HepG2 (cell line): ENCODE measurements around the gene USP25.

Experiments used
- JUND ChIP-seq: sonication (generic); formaldehyde crosslinking; IDR thresholded peaks from 2 replicates; pipeline ENCODE4 v1.8.0; 2022; ENCODE audit warnings: mild to moderate bottlenecking, missing genetic modification reagents
- NRL ChIP-seq: sonication (generic); formaldehyde crosslinking; IDR thresholded peaks from 2 replicates; pipeline ENCODE4 v1.5.0; 2020; ENCODE audit warnings: missing genetic modification reagents, mild to moderate bottlenecking, moderate library complexity, borderline replicate concordance
- RAD21 ChIP-seq: fragments of 450-650 bp; formaldehyde crosslinking; IDR thresholded peaks from 2 replicates; pipeline ENCODE4 v1.5.0; 2020; ENCODE audit warnings: mild to moderate bottlenecking
- RAD51 ChIP-seq: fragments of 450-650 bp; IDR thresholded peaks from 2 replicates; pipeline ENCODE4 v1.6.1; 2016; ENCODE audit warnings: borderline replicate concordance
- SMYD3 ChIP-seq: sonication (generic); formaldehyde crosslinking; IDR thresholded peaks from 2 replicates; pipeline ENCODE4 v1.8.1; 2023; ENCODE audit warnings: mild to moderate bottlenecking, missing genetic modification reagents
- SP4 ChIP-seq: sonication (generic); formaldehyde crosslinking; IDR thresholded peaks from 2 replicates; pipeline ENCODE4 v1.8.1; 2023; ENCODE audit warnings: mild to moderate bottlenecking, missing genetic modification reagents
- TAF1 ChIP-seq: sonication (generic); formaldehyde crosslinking; IDR thresholded peaks from 2 replicates; pipeline ENCODE4 v1.4.0; 2020; ENCODE audit warnings: missing genetic modification reagents
- ZNF543 ChIP-seq: sonication (generic); formaldehyde crosslinking; IDR thresholded peaks from 2 replicates; pipeline ENCODE4 v1.4.0; 2020; ENCODE audit warnings: mild to moderate bottlenecking, missing genetic modification reagents
- ZNF605 ChIP-seq: sonication (generic); formaldehyde crosslinking; IDR thresholded peaks from 2 replicates; pipeline ENCODE4 v1.8.0; 2022; ENCODE audit warnings: mild to moderate bottlenecking, missing genetic modification reagents
- ZNF713 ChIP-seq: sonication (generic); formaldehyde crosslinking; IDR thresholded peaks from 2 replicates; pipeline ENCODE4 v1.4.0; 2020; ENCODE audit warnings: mild to moderate bottlenecking, missing genetic modification reagents
- TF ChIP-seq, protein P1 (sequence below), 2 experiments: fragments of 450-650 bp in 1 of 2; sonication (generic) in 1 of 2; formaldehyde crosslinking; IDR thresholded peaks; 2 replicates each; pipeline versions ENCODE4 v1.5.0 to v1.8.0; 2020 to 2022; ENCODE audit warnings: mild to moderate bottlenecking in 1 of 2, missing genetic modification reagents in 1 of 2
- TF ChIP-seq, protein P2 (sequence below): IDR thresholded peaks from 2 replicates; pipeline ENCODE4 v1.6.1; 2016

DNA sequence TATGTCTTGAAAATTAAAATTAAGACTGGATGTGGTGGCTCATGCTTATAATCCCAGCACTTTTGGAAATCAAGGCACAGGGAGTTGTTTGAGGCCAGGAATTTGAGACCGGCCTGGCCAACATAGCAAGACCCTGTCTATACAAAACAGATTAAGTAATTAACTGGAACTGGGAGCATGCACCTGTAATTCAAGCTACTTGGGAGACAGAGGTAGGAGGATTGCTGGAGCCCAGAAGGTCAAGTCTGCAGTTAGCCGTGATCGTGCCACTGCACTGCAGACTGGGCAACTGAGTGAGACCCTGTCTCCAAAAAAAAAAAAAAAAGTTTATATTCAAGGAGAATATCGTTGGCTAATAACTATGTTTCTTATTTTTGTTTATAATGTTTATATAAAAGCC is 139.2 kb downstream of the USP25 start:
- TF ChIP-seq JUND (no peak), ZNF605 (no peak), TAF1 (CRISPR knock-in tag) (no peak), RAD51 (no peak), ZNF543 (no peak), RAD21 (no peak), ZNF713 (CRISPR knock-in tag) (no peak), NRL (CRISPR knock-in tag) (no peak), SMYD3 (no peak), SP4 (no peak)
- TF ChIP-seq, protein P1, sequence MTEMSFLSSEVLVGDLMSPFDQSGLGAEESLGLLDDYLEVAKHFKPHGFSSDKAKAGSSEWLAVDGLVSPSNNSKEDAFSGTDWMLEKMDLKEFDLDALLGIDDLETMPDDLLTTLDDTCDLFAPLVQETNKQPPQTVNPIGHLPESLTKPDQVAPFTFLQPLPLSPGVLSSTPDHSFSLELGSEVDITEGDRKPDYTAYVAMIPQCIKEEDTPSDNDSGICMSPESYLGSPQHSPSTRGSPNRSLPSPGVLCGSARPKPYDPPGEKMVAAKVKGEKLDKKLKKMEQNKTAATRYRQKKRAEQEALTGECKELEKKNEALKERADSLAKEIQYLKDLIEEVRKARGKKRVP (CRISPR knock-in tag; IDR thresholded peaks at IDR 0.05): no peak
- TF ChIP-seq, protein P2, sequence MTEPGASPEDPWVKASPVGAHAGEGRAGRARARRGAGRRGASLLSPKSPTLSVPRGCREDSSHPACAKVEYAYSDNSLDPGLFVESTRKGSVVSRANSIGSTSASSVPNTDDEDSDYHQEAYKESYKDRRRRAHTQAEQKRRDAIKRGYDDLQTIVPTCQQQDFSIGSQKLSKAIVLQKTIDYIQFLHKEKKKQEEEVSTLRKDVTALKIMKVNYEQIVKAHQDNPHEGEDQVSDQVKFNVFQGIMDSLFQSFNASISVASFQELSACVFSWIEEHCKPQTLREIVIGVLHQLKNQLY (CRISPR knock-in tag): no peak
